ENCODE results near the gene CDK2AP2.
"Not testable (repeated sequence)": the region's sequence is repeated elsewhere in the genome, so short reads cannot be mapped to it uniquely, and the experiment has no call there.

The CDK2AP2 gene

GRCh38 chr11:67523556-67524479 lies 15.9 kb upstream of the CDK2AP2 start:
- no peak for DNase-seq (ENCODE audit: low read depth)

GRCh38 chr11:67522844-67523555 lies 15.0 kb upstream of the CDK2AP2 start, which contains the start of gene CABP2:
CABP2 (minus strand) TSS chr11:67523446; CDS start chr11:67523326, 120 bp downstream.
- DNase-seq (ENCODE audit: low read depth): no peak

GRCh38 chr11:67522338-67522737 lies 14.4 kb upstream of the CDK2AP2 start:
- DNase-seq (ENCODE audit: low read depth): no peak

GRCh38 chr11:67521924-67522323 lies 14.0 kb upstream of the CDK2AP2 start:
- DNase-seq (ENCODE audit: low read depth): no peak

GRCh38 chr11:67520856-67521824 lies 13.2 kb upstream of the CDK2AP2 start:
- DNase-seq (ENCODE audit: low read depth): no peak

- DNase-seq (ENCODE audit: low read depth): no peak
Observed at GRCh38 chr11:67519726-67520125, 11.8 kb upstream of the CDK2AP2 start.

- no peak for DNase-seq (ENCODE audit: low read depth)
Observed at GRCh38 chr11:67517784-67518552, 10.0 kb upstream of the CDK2AP2 start.

GRCh38 chr11:67516806-67517205 lies 8.8 kb upstream of the CDK2AP2 start:
- DNase-seq (ENCODE audit: low read depth): no peak

GRCh38 chr11:67514116-67514515 lies 6.2 kb upstream of the CDK2AP2 start:
- DNase-seq (ENCODE audit: low read depth): no peak

- not testable (repeated sequence) for DNase-seq (ENCODE audit: low read depth)
Observed at GRCh38 chr11:67511558-67511957, 3.6 kb upstream of the CDK2AP2 start.

- no peak for DNase-seq (ENCODE audit: low read depth)
Observed at GRCh38 chr11:67510023-67510345, 2.0 kb upstream of the CDK2AP2 start.

- DNase-seq (ENCODE audit: low read depth): peak; percentile 94
Observed at GRCh38 chr11:67508486-67509121, 642 bp upstream of the CDK2AP2 start.

GRCh38 chr11:67507242-67507863 lies 609 bp downstream of the CDK2AP2 start:
- DNase-seq (ENCODE audit: low read depth): peak; percentile 52

- DNase-seq (ENCODE audit: low read depth): no peak
Observed at GRCh38 chr11:67506426-67507051, 1.4 kb downstream of the CDK2AP2 start.

- peak; percentile 91 for DNase-seq (ENCODE audit: low read depth)
Observed at GRCh38 chr11:67505605-67506396, 2.2 kb downstream of the CDK2AP2 start.

- DNase-seq (ENCODE audit: low read depth): peak; percentile 14
Observed at GRCh38 chr11:67504950-67505581, 2.9 kb downstream of the CDK2AP2 start, which contains the start of gene PITPNM1. PITPNM1 (minus strand) TSS chr11:67505363; CDS start chr11:67504180, 1,183 bp downstream.

GRCh38 chr11:67504005-67504949 lies 3.7 kb downstream of the CDK2AP2 start:
- DNase-seq (ENCODE audit: low read depth): no peak
